Panc1 (cell line): ENCODE results near the gene EIF4E1B. TPM values are rescaled to one million over a fixed set of nuclear protein-coding genes. Genes with fewer than 3 reads are reported as not detected.

Experiments used
- ATAC-seq: fragments of 200-7000 bp; cut with Tn5 transposase; 2 replicates; pipeline ENCODE4 v1.9.1; 2020; ENCODE audit warnings: mild to moderate bottlenecking, moderate library complexity
- BruUV-seq: library from RNA; stranded (reverse); fragments of 400-500 nt; replicated peaks from 2 replicates; lab custom pipeline; 2021; lab: Mats Ljungman, UMichigan
- CTCF ChIA-PET: fragments of 300-600 bp; sonication (Branson Sonifier 250); formaldehyde crosslinking; loops from one replicate; lab custom pipeline; 2022; ENCODE audit warnings: antibody characterized with exemption; lab: Charles Lee
- POLR2A ChIA-PET: fragments of 300-600 bp; sonication (Branson Sonifier 250); formaldehyde crosslinking; loops from one replicate; lab custom pipeline; 2022; ENCODE audit warnings: antibody characterized with exemption; lab: Charles Lee
- DNase-seq: peaks from one replicate; pipeline ENCODE4 v3.0.0-alpha.2; 2010; ENCODE audit warnings: low read depth, low spot score
- H3K27ac ChIP-seq: 2 replicates; pipeline ENCODE4 v1.5.1; 2011; ENCODE audit warnings: mild to moderate bottlenecking, low read length, inconsistent platforms
- H3K27me3 ChIP-seq: fragments of 200-500 bp; sonication (Bioruptor generic); 2 replicates; pipeline ENCODE4 v1.6.0; 2014; ENCODE audit warnings: low read length, inconsistent platforms; ENCODE audit not compliant: control insufficient read depth, insufficient read depth
- H3K36me3 ChIP-seq: fragments of 200-500 bp; sonication (Bioruptor generic); 2 replicates; pipeline ENCODE4 v1.5.1; 2014; ENCODE audit warnings: inconsistent platforms, mild to moderate bottlenecking, low read length, moderate library complexity; ENCODE audit not compliant: control insufficient read depth, insufficient read depth
- H3K4me1 ChIP-seq: 2 replicates; pipeline ENCODE4 v1.5.1; 2011; ENCODE audit warnings: inconsistent platforms, mild to moderate bottlenecking, low read length, moderate library complexity; ENCODE audit not compliant: control insufficient read depth, insufficient read depth
- H3K4me3 ChIP-seq, 2 experiments: 2 replicates each; pipeline ENCODE4 v1.5.1; 2011 to 2012; ENCODE audit warnings: low read depth in 2 of 2, low read length in 2 of 2, mild to moderate bottlenecking in 2 of 2, inconsistent platforms in 1 of 2, moderate library complexity in 1 of 2
- H3K9me3 ChIP-seq: fragments of 200-500 bp; sonication (Bioruptor generic); 2 replicates; pipeline ENCODE4 v1.5.1; 2014; ENCODE audit warnings: low read depth, mild to moderate bottlenecking, inconsistent platforms, low read length, moderate library complexity; ENCODE audit not compliant: control insufficient read depth, insufficient read depth
- CTCF ChIP-seq: fragments of 450-650 bp; IDR thresholded peaks from 2 replicates; pipeline ENCODE4 v1.5.1; 2017; ENCODE audit warnings: mild to moderate bottlenecking
- POLR2AphosphoS5 ChIP-seq: IDR thresholded peaks from 2 replicates; pipeline ENCODE4 v1.6.1; 2012; ENCODE audit warnings: mild to moderate bottlenecking, low read depth, low read length, moderate library complexity
- REST ChIP-seq, 2 experiments: IDR thresholded peaks; 2 replicates each; pipeline ENCODE4 v1.6.1; 2011 to 2012; ENCODE audit warnings: low read depth in 2 of 2, control low read depth in 1 of 2, low read length in 1 of 2, mild to moderate bottlenecking in 1 of 2, moderate library complexity in 1 of 2; ENCODE audit not compliant: insufficient read depth in 1 of 2
- SIN3A ChIP-seq: IDR thresholded peaks from 2 replicates; pipeline ENCODE4 v1.6.1; 2012; ENCODE audit warnings: low read depth, mild to moderate bottlenecking, low read length, moderate library complexity, borderline replicate concordance; ENCODE audit not compliant: insufficient read depth
- TCF7L2 ChIP-seq: IDR thresholded peaks from 2 replicates; pipeline ENCODE4 v1.6.1; 2011; ENCODE audit warnings: mild to moderate bottlenecking, low read depth, low read length, inconsistent platforms
- in situ Hi-C: cut with HindIII; loops from 2 replicates; pipeline ENCODE4 v1.10.0; 2016; ENCODE audit warnings: low sequenced_read_pairs, low pct_unique_long_range_greater_than_20kb
- intact Hi-C: fragments of 100-400 bp; cut with micrococcal nuclease; formaldehyde crosslinking; loops from one replicate; pipeline ENCODE4 v1.10.0; 2022; ENCODE audit not compliant: unreplicated experiment
- total RNA-seq: library from RNA; stranded (reverse); gene quantifications from one replicate; pipeline ENCODE4 v1.2.1, GENCODE V29; 2021; ENCODE audit not compliant: unreplicated experiment

EIF4E1B gene
- total RNA-seq, 1 experiment from 2014 or later = not detected

- intact Hi-C loops = no loop called here
- BruUV-seq = no TSS peak
- CTCF ChIA-PET = no interaction called here
Measured at GRCh38 chr5:176682016-176682531, 51.6 kb downstream of the EIF4E1B start.

GRCh38 chr5:176685010-176685409, 54.5 kb downstream of the EIF4E1B start:
- H3K27ac ChIP-seq = no peak overlapping the region
- H3K4me3 ChIP-seq = no peak overlapping the region
- CTCF ChIA-PET = no interaction called here
- peaks cover 18% of the 10 kb centered on the region for H3K27me3 ChIP-seq
- H3K4me1 ChIP-seq = no peaks in the 10 kb centered on the region
- no peak for ATAC-seq
- no peaks in the 10 kb centered on the region for H3K36me3 ChIP-seq
- intact Hi-C loops = no loop called here
- no TSS peak for BruUV-seq
- no peak for DNase-seq
- H3K9me3 ChIP-seq = no peaks in the 10 kb centered on the region
- TF ChIP-seq TCF7L2 (no peak), REST (IDR thresholded peaks at IDR 0.05; ENCODE audit: insufficient read depth in 1 of 2, low read depth in 2 of 2, low read length in 1 of 2) (no peak), SIN3A (no peak), POLR2AphosphoS5 (no peak), CTCF (no peak)
- POLR2A ChIA-PET = no interaction called here
- in situ Hi-C loops = no loop called here

More at GRCh38 chr5:176682016-176682531, 51.6 kb downstream of the EIF4E1B start:
- H3K4me3 ChIP-seq = no peak overlapping the region
- no peaks in the 10 kb centered on the region for H3K9me3 ChIP-seq
- POLR2A ChIA-PET = interaction anchor here (0.6 kb wide), 1 partner anchor 377 kb away, joined by 3 read pairs; no protein-coding TSS in a partner anchor
- in situ Hi-C loops = no loop called here
- no peaks in the 10 kb centered on the region for H3K4me1 ChIP-seq
- H3K27me3 ChIP-seq = peaks cover 18% of the 10 kb centered on the region
- H3K36me3 ChIP-seq = no peaks in the 10 kb centered on the region
- no peak overlapping the region for H3K27ac ChIP-seq
- TF ChIP-seq CTCF = no peak
- no peak for TF ChIP-seq REST (IDR thresholded peaks at IDR 0.05; ENCODE audit: insufficient read depth in 1 of 2, low read depth in 2 of 2, low read length in 1 of 2)
- TF ChIP-seq POLR2AphosphoS5 = no peak
- no peak for TF ChIP-seq TCF7L2
- TF ChIP-seq SIN3A = no peak
- no peak for DNase-seq
- no peak for ATAC-seq
